K562 (cell line): Measurements from ENCODE around the gene CLCNKB. TPM values are rescaled to one million over a fixed set of nuclear protein-coding genes. Genes with fewer than 3 reads are reported as not detected.
"Not testable (repeated sequence)": the region's sequence is repeated elsewhere in the genome, so short reads cannot be mapped to it uniquely, and the experiment has no call there.

Source experiments
- ATAC-seq: fragments of 200-7000 bp; cut with Tn5 transposase; 3 replicates; pipeline ENCODE4 v1.9.1; 2020; ENCODE audit warnings: moderate library complexity
- BruUV-seq: library from RNA; stranded (reverse); fragments of 400-500 nt; replicated peaks from 2 replicates; lab custom pipeline; 2021; lab: Mats Ljungman, UMichigan
- CTCF ChIA-PET: fragments of 300-600 bp; formaldehyde crosslinking; extraction: SDS; loops from one replicate; lab custom pipeline; 2021; ENCODE audit warnings: low intra/inter-chr PET ratio; lab: Yijun Ruan, JAX
- POLR2A ChIA-PET: fragments of 300-600, 350-650 bp; sonication (Branson Sonifier 250); formaldehyde crosslinking; extraction: SDS; loops from one replicate; lab custom pipeline; 2021; ENCODE audit warnings: antibody characterized with exemption, inconsistent platforms; lab: Yijun Ruan, JAX
- DNase-seq, 4 experiments: peaks; one replicate each; pipeline versions ENCODE4 v3.0.0 to v3.0.0-alpha.2; 2011 to 2018; ENCODE audit warnings: low spot score in 3 of 4, mixed read lengths in 3 of 4; ENCODE audit errors: extremely low read depth in 1 of 4
- FAIRE-seq: peaks from 2 replicates; lab custom pipeline; 2011; peaks lifted over from hg19 to GRCh38; lab: Jason Lieb, UNC
- H2AFZ ChIP-seq: 2 replicates; pipeline ENCODE4 v1.6.0; 2011; ENCODE audit warnings: low read depth, low read length, control low read depth, inconsistent platforms
- H3K27ac ChIP-seq: fragments of 200-600 bp; 3 replicates; pipeline ENCODE4 v1.8.0; 2011; ENCODE audit warnings: low read depth, mild to moderate bottlenecking, control low read depth, inconsistent platforms, low read length, moderate library complexity, mixed read lengths; ENCODE audit errors: extremely low read depth
- H3K27me3 ChIP-seq, 2 experiments: fragments of 300-600 bp in 1 of 2; 2 replicates in 1 of 2; 3 replicates in 1 of 2; pipeline versions ENCODE4 v1.6.0 to v1.8.0; 2011; ENCODE audit warnings: inconsistent platforms in 2 of 2, low read length in 2 of 2, mild to moderate bottlenecking in 1 of 2, mixed read lengths in 1 of 2, moderate library complexity in 1 of 2; ENCODE audit not compliant: control insufficient read depth in 2 of 2, insufficient read depth in 2 of 2
- H3K36me3 ChIP-seq: fragments of 300-600 bp; 3 replicates; pipeline ENCODE4 v1.8.0; 2011; ENCODE audit warnings: mild to moderate bottlenecking, low read length, inconsistent platforms; ENCODE audit not compliant: control insufficient read depth, insufficient read depth
- H3K4me1 ChIP-seq, 2 experiments: fragments of 200-600 bp in 1 of 2; replicated peaks in 1 of 2; 2 replicates in 1 of 2; 3 replicates in 1 of 2; pipeline versions ENCODE4 v1.5.1 to v1.8.0; 2011; ENCODE audit warnings: inconsistent platforms in 2 of 2, low read length in 2 of 2, mild to moderate bottlenecking in 1 of 2, mixed read lengths in 1 of 2, moderate library complexity in 1 of 2; ENCODE audit not compliant: control insufficient read depth in 2 of 2, insufficient read depth in 2 of 2
- H3K4me2 ChIP-seq: 2 replicates; pipeline ENCODE4 v1.6.1; 2011; ENCODE audit warnings: low read length, control low read depth, inconsistent platforms, mixed read lengths; ENCODE audit not compliant: insufficient read depth
- H3K4me3 ChIP-seq: fragments of 200-600 bp; sonication (generic), shearing (Covaris generic); 2 replicates; pipeline ENCODE4 v1.5.1; 2016; ENCODE audit warnings: control low read depth, inconsistent platforms
- H3K79me2 ChIP-seq: fragments of 200-600 bp; 3 replicates; pipeline ENCODE4 v1.8.0; 2011; ENCODE audit warnings: low read length, inconsistent platforms; ENCODE audit not compliant: control insufficient read depth, insufficient read depth
- H3K9ac ChIP-seq, 2 experiments: 2 replicates each; pipeline versions ENCODE4 v1.6.0 to v1.6.1; 2011; ENCODE audit warnings: low read depth in 2 of 2, low read length in 2 of 2, control low read depth in 1 of 2, inconsistent platforms in 1 of 2, mild to moderate bottlenecking in 1 of 2, mixed read lengths in 1 of 2; ENCODE audit not compliant: insufficient read depth in 1 of 2
- H3K9me1 ChIP-seq: one replicate; pipeline ENCODE4 v1.6.0; 2011; ENCODE audit warnings: inconsistent platforms, mild to moderate bottlenecking, low read length, moderate library complexity; ENCODE audit not compliant: control insufficient read depth, insufficient read depth
- H3K9me3 ChIP-seq: replicated peaks from 2 replicates; pipeline ENCODE4 v1.5.1; 2011; ENCODE audit warnings: low read depth, low read length, inconsistent platforms; ENCODE audit not compliant: control insufficient read depth, insufficient read depth
- H4K20me1 ChIP-seq: replicated peaks from 2 replicates; pipeline ENCODE4 v1.6.1; 2011; ENCODE audit warnings: low read length, inconsistent platforms, mixed read lengths; ENCODE audit not compliant: control insufficient read depth, insufficient read depth
- CXXC5 ChIP-seq: fragments of 250-450 bp; sonication (Bioruptor Pico); IDR thresholded peaks from 2 replicates; pipeline ENCODE4 v1.8.0; 2022; ENCODE audit warnings: inconsistent platforms, mild to moderate bottlenecking, moderate library complexity
- POLR2G ChIP-seq: fragments of 200-400 bp; formaldehyde crosslinking; IDR thresholded peaks from 2 replicates; pipeline ENCODE4 v1.6.1; 2017; ENCODE audit warnings: low read depth, mild to moderate bottlenecking, antibody characterized with exemption, low read length, moderate library complexity
- ZNF431 ChIP-seq: sonication (generic); formaldehyde crosslinking; IDR thresholded peaks from 2 replicates; pipeline ENCODE4 v1.8.0; 2022; ENCODE audit warnings: mild to moderate bottlenecking, missing genetic modification reagents
- WGBS: fragments of 100-300 bp; shearing (Covaris generic); methylation state at CpG from one replicate; pipeline ENCODE4 v1.1.6; 2016; ENCODE audit warnings: low coverage, mixed read lengths; ENCODE audit not compliant: insufficient coverage; ENCODE audit errors: missing lambda C conversion rate; 5-methylcytosine and 5-hydroxymethylcytosine counted together
- in situ Hi-C: fragments of 300-500 bp; cut with MboI; formaldehyde crosslinking; loops from 4 replicates; pipeline ENCODE4 v1.15.0; 2018; ENCODE audit warnings: inconsistent platforms, mixed read lengths
- intact Hi-C: fragments of 100-400 bp; cut with micrococcal nuclease; formaldehyde crosslinking; loops from 2 replicates; pipeline ENCODE4 v1.14.2; 2022
- polyA plus RNA-seq, 8 experiments: library from polyadenylated mRNA; depleted of rRNA in 4 of 8; stranded (reverse) in 5 of 8; unstranded in 3 of 8; fragments of >200 nt; fragmentation: Nextera tagmentation in 2 of 8; fragmentation: Illumina TruSeq in 1 of 8; extraction: Ambion mirVana in 2 of 8; extraction: Trizol in 1 of 8; gene quantifications; 2 replicates each; pipeline versions ENCODE4 v1.2.1 to v1.2.3, GENCODE V29; 2011 to 2014; ENCODE audit warnings: inconsistent platforms in 1 of 8, missing spikeins in 1 of 8
- total RNA-seq, 7 experiments: library from RNA; depleted of rRNA in 6 of 7; stranded (reverse); fragments of >200 nt in 6 of 7; fragmentation: Illumina TruSeq in 2 of 7; extraction: Trizol in 2 of 7; gene quantifications; 2 replicates each; pipeline versions ENCODE4 v1.2.1 to v1.2.3, GENCODE V29; 2011 to 2021; ENCODE audit warnings: low replicate concordance in 1 of 7
- TF ChIP-seq, protein P1 (sequence below): fragments of 450-650 bp; IDR thresholded peaks from 2 replicates; pipeline ENCODE4 v1.6.1; 2014; ENCODE audit warnings: low read depth, mild to moderate bottlenecking, moderate library complexity, borderline replicate concordance
- TF ChIP-seq, protein P2 (sequence below): fragments of 250-450 bp; sonication (Bioruptor Pico); IDR thresholded peaks from 2 replicates; pipeline ENCODE4 v1.8.0; 2021; ENCODE audit warnings: borderline replicate concordance, mild to moderate bottlenecking, moderate library complexity; ENCODE audit not compliant: poor library complexity, severe bottlenecking

The CLCNKB gene
- total and polyA plus RNA-seq, 9 of the 15 experiments (the other 6 are each of a cell fraction or from before 2014, with no cell fraction given), result 0.08 to 1.7 (median 0.64) TPM

DNA sequence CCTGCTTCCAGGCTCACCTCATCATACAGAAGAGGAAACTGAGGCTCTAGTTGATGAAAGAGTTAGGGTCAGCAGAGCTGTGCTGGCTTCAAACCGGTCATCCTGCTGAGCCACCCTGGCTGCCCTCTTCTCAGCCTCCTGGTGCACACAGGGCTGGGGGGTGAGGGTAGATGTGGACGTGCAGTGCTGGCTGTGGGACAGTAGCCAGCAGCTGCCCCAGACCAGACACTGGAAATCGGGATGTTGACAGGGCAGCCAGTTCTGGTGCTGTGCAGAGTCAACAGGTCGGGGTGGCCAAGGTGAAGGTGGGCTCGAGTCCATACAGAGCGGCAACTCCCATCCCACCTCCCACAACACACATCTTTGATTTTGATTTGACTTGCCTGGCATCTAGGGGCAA, 23.3 kb upstream of the CLCNKB start (continued):
- TF ChIP-seq, protein P1, sequence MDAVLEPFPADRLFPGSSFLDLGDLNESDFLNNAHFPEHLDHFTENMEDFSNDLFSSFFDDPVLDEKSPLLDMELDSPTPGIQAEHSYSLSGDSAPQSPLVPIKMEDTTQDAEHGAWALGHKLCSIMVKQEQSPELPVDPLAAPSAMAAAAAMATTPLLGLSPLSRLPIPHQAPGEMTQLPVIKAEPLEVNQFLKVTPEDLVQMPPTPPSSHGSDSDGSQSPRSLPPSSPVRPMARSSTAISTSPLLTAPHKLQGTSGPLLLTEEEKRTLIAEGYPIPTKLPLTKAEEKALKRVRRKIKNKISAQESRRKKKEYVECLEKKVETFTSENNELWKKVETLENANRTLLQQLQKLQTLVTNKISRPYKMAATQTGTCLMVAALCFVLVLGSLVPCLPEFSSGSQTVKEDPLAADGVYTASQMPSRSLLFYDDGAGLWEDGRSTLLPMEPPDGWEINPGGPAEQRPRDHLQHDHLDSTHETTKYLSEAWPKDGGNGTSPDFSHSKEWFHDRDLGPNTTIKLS, result no peak
- no peak for TF ChIP-seq ZNF431 (CRISPR knock-in tag)
- TF ChIP-seq, protein P2, sequence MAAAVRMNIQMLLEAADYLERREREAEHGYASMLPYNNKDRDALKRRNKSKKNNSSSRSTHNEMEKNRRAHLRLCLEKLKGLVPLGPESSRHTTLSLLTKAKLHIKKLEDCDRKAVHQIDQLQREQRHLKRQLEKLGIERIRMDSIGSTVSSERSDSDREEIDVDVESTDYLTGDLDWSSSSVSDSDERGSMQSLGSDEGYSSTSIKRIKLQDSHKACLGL (CRISPR knock-in tag), result no peak
- TF ChIP-seq CXXC5 (CRISPR knock-in tag), result no peak

DNA sequence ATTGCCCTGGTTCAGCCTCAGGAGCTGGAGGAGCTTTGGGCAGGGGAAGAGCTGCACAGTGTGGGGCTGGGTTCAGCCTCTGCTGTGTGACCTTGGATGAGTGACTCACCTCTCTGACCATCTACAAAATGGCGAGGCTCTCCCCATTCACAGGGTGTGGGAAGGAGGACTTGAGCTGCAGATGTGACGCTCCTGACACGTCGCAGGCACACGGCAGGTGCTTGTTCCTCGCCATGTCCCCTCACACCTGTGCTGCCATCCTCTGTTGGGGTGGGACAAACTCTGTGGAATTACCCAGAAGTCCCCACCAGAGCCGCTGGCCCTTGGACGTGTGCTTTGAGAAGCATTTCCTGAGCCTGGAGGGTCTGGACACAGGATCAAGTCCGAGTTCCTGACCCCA, 22.7 kb upstream of the CLCNKB start:
- H3K4me3 ChIP-seq, CTCF ChIA-PET, intact Hi-C loops, H3K79me2 ChIP-seq, H3K9me1 ChIP-seq, H4K20me1 ChIP-seq, H3K9me3 ChIP-seq, BruUV-seq, in situ Hi-C loops, H3K36me3 ChIP-seq, H3K9ac ChIP-seq, DNase-seq, H3K27ac ChIP-seq, POLR2A ChIA-PET, H3K4me2 ChIP-seq: not testable (repeated sequence)
- 0 out of 2 replicates have a peak, but pooled peaks have one; percentile 11 for TF ChIP-seq POLR2G
- 11% methylated on average over 8 of the region's 9 CpGs for WGBS
- peaks cover 7 to 37% of the 10 kb centered on the region in 2 experiments; a peak in 3 of 5 replicates for H3K27me3 ChIP-seq
- H2AFZ ChIP-seq, result 0 out of 2 replicates have a peak overlapping the region, but pooled peaks have one; percentile 28
- ATAC-seq (peak; percentile 11; the same call in 1 of the 3 replicates), FAIRE-seq (peak; percentile 91)
- H3K4me1 ChIP-seq, result peaks cover 0 to 50% of the 10 kb centered on the region in 2 experiments; a peak in 3 of 5 replicates
